ENCODE measurements around the gene PWWP2A. TPM values are rescaled to one million over a fixed set of nuclear protein-coding genes. Genes with fewer than 3 reads are reported as not detected.

Gene PWWP2A
- total and polyA plus RNA-seq, 2 experiments from 2014 or later: 51.5 to 81.6 TPM

- H3F3A ChIP-seq (replicated peaks; ENCODE audit: low read depth): no peaks in the 10 kb centered on the region
- ATAC-seq (no peak), DNase-seq (ENCODE audit: low spot score) (no peak)
- no peak overlapping the region for H3K4me2 ChIP-seq
- H3K4me1 ChIP-seq (ENCODE audit: insufficient read depth): peaks cover 26% of the 10 kb centered on the region
- H2AFZ ChIP-seq: no peak overlapping the region
- H4K20me1 ChIP-seq (replicated peaks; ENCODE audit: insufficient read depth): no peaks in the 10 kb centered on the region; the same call in 1 of the 2 replicates
- H3K4me3 ChIP-seq: no peak overlapping the region
- no peaks in the 10 kb centered on the region; the same call in none of the 2 replicates for H3K79me2 ChIP-seq (replicated peaks; ENCODE audit: insufficient read depth)
- Mint-ChIP-seq H3K27me3 (ENCODE audit: insufficient read depth, low read depth, poor library complexity) (peaks cover 10% of the 10 kb centered on the region), H3K27ac (no peak overlapping the region), H3K4me3 (no peak overlapping the region), H3K9me3 (no peaks in the 10 kb centered on the region), H3K4me1 (peaks cover 43% of the 10 kb centered on the region), H3K36me3 (ENCODE audit: low read depth) (peaks cover 49% of the 10 kb centered on the region)
- TF ChIP-seq STAT1 (IDR thresholded peaks at IDR 0.05; ENCODE audit: unreplicated experiment): no peak
- TF ChIP-seq JUNB (IDR thresholded peaks at IDR 0.05; ENCODE audit: unreplicated experiment): no peak
- TF ChIP-seq ZNF114 (CRISPR knock-in tag; IDR thresholded peaks at IDR 0.05): no peak
- TF ChIP-seq REST (IDR thresholded peaks at IDR 0.05; ENCODE audit: unreplicated experiment): no peak
- TF ChIP-seq POLR2AphosphoS5 (IDR thresholded peaks at IDR 0.05; ENCODE audit: low read depth): no peak
- TF ChIP-seq CTCF (conservative IDR thresholded peaks at IDR 0.05; ENCODE audit: low read depth in 2 of 2): no peak
- TF ChIP-seq ZNF462 (CRISPR knock-in tag; IDR thresholded peaks at IDR 0.05): no peak
- no peak for TF ChIP-seq EZH2phosphoT487 (IDR thresholded peaks at IDR 0.05; ENCODE audit: unreplicated experiment)
- no peak for TF ChIP-seq ZNF331 (CRISPR knock-in tag; IDR thresholded peaks at IDR 0.05; ENCODE audit: low read depth)
- TF ChIP-seq NANOG (IDR thresholded peaks at IDR 0.05; ENCODE audit: borderline replicate concordance): no peak
- peaks cover 16% of the 10 kb centered on the region for H3K36me3 ChIP-seq (ENCODE audit: insufficient read depth)
- no peak overlapping the region for H3K27ac ChIP-seq (ENCODE audit: low read depth)
- H3K27me3 ChIP-seq (ENCODE audit: insufficient read depth): no peaks in the 10 kb centered on the region
- H3K9me2 ChIP-seq (ENCODE audit: insufficient read depth): no peaks in the 10 kb centered on the region
Observed at GRCh38 chr5:160048131-160048530, 71.1 kb downstream of the PWWP2A start.
